ENCODE results near the gene VANGL2. TPM values are rescaled to one million over a fixed set of nuclear protein-coding genes. Genes with fewer than 3 reads are reported as not detected.
"Not testable (repeated sequence)": the region's sequence is repeated elsewhere in the genome, so short reads cannot be mapped to it uniquely, and the experiment has no call there.

The VANGL2 gene
- total and polyA plus RNA-seq, 2 of the 4 experiments (the other 2 are of a cell fraction) = 0.36 to 3.6 TPM

DNA sequence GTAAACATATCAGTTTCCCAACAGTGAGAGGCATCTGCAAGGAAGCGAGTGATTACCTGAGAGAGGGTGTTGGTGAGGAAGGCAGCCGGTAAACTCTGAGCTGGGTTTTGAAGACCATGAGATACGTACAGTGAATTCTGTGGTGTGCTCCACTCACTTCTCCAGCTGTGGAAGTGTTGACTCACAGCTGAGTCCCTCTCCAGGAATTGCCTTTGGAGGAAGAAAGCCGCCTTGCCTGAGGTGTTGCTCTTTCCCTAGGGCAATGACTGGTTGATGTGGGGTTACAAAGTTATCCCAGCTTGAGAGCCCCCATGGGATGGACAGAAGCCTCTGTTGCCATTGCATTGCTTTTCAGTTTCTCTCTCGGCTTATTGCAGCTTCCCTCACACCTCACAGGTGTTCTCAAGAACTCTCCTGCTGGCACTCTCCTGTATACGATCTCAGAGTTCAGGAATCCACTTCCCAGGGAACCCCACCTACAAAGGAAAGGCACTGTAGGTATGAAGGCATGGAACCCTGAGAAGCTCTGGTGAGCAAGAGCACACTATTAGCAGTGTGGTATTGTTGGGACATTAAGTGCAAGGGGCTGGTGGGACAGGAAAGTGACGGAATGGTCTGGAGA, 22.7 kb upstream of the VANGL2 start:
- Histone ChIP-seq H2BK5ac (ENCODE audit: low read depth, low read length, poor library complexity, severe bottlenecking) (no peak overlapping the region), H3K9ac (ENCODE audit: low read depth, low read length) (no peak overlapping the region), H3K4me1 (ENCODE audit: control insufficient read depth, insufficient read depth, low read length) (no peaks in the 10 kb centered on the region), H3K56ac (ENCODE audit: extremely low read depth, insufficient read depth, low read length) (no peak overlapping the region), H3K4ac (ENCODE audit: low read depth, low read length) (no peak overlapping the region), H3K9me1 (ENCODE audit: insufficient read depth, low read length) (no peaks in the 10 kb centered on the region; the same call in 1 of the 2 replicates), H3K23ac (ENCODE audit: low read depth, low read length) (no peak overlapping the region), H4K20me1 (ENCODE audit: insufficient read depth, low read length) (no peaks in the 10 kb centered on the region), H3K4me3 (ENCODE audit: insufficient read depth, low read depth, low read length) (no peak overlapping the region), H2BK120ac (ENCODE audit: low read depth, low read length) (no peak overlapping the region), H2AK5ac (ENCODE audit: low read depth, low read length) (no peak overlapping the region), H3K18ac (ENCODE audit: low read depth, low read length) (no peak overlapping the region), H3K79me1 (ENCODE audit: low read depth in 1 of 2, low read length in 2 of 2) (no peaks in the 10 kb centered on the region), H3K27ac (ENCODE audit: insufficient read depth, low read length) (no peak overlapping the region), H3K9me3 (ENCODE audit: control insufficient read depth, insufficient read depth, low read length) (no peaks in the 10 kb centered on the region), H2BK20ac (ENCODE audit: low read depth, low read length) (no peak overlapping the region), H4K8ac (ENCODE audit: low read depth in 2 of 2, low read length in 2 of 2) (no peak overlapping the region), H4K5ac (ENCODE audit: low read depth, low read length) (no peak overlapping the region), H2AFZ (replicated peaks; ENCODE audit: low read length, poor library complexity) (no peak overlapping the region), H3K4me2 (ENCODE audit: low read depth, low read length) (no peak overlapping the region), H3K27me3 (ENCODE audit: control insufficient read depth, insufficient read depth, low read length) (peaks cover 10% of the 10 kb centered on the region; the same call in 1 of the 2 replicates), H2AK9ac (replicated peaks; ENCODE audit: low read depth, low read length, poor library complexity) (no peak overlapping the region), H3K14ac (replicated peaks; ENCODE audit: low read depth, low read length) (no peak overlapping the region), H3K36me3 (ENCODE audit: control insufficient read depth, insufficient read depth, low read length) (no peaks in the 10 kb centered on the region), H4K91ac (ENCODE audit: insufficient read depth, low read depth, low read length) (no peak overlapping the region), H2BK15ac (ENCODE audit: low read depth, low read length) (no peak overlapping the region)
- ChIA-PET POLR2A (ENCODE audit: unreplicated experiment) (no interaction called here), CTCF (interaction anchor here (1.0 to 2.3 kb wide), 6 partner anchors 12 to 331 kb away, joined by 3 to 12 read pairs (median 4); no protein-coding TSS in a partner anchor)
- intact Hi-C loops (cut with micrococcal nuclease) (loop anchor here (10.0 kb wide), 1 partner anchor 433 kb away; the partner anchor contains the start of gene IGSF9), in situ Hi-C loops (cut with MboI; ENCODE audit: low sequenced_read_pairs) (loop anchor here (10.0 kb wide), 1 partner anchor 443 kb away; no protein-coding TSS in a partner anchor), dilution Hi-C loops (cut with HindIII; ENCODE audit: low sequenced_read_pairs, unreplicated experiment) (no loop called here)
- BruUV-seq (replicated peaks) = no TSS peak
- ATAC-seq (ENCODE audit: low read depth) (peak; percentile 42), DNase-seq (peak; percentile 70)
- TF ChIP-seq CHD1 (IDR thresholded peaks at IDR 0.05; ENCODE audit: low read depth, low read length) (no peak), SMC3 (IDR thresholded peaks at IDR 0.05; ENCODE audit: low read depth, low read length) (no peak), CTCF (conservative IDR thresholded peaks at IDR 0.05; ENCODE audit: low read depth, low read length) (no peak)
- 20% methylated on average over 1 of the region's 7 CpGs; no CpG with 5 or more reads in 1 of the 2 experiments for WGBS, 2 experiments (ENCODE audit: extremely low coverage in 2 of 2, insufficient read length in 1 of 2)

- H3K4ac ChIP-seq (ENCODE audit: low read depth, low read length); H3K4me3 ChIP-seq (ENCODE audit: insufficient read depth, low read depth, low read length); dilution Hi-C loops (cut with HindIII; ENCODE audit: low sequenced_read_pairs, unreplicated experiment); H4K20me1 ChIP-seq (ENCODE audit: insufficient read depth, low read length); H3K27me3 ChIP-seq (ENCODE audit: control insufficient read depth, insufficient read depth, low read length); intact Hi-C loops (cut with micrococcal nuclease); H4K8ac ChIP-seq (ENCODE audit: low read depth in 2 of 2, low read length in 2 of 2); H2BK20ac ChIP-seq (ENCODE audit: low read depth, low read length); CTCF ChIA-PET; H3K9ac ChIP-seq (ENCODE audit: low read depth, low read length); H2BK5ac ChIP-seq (ENCODE audit: low read depth, low read length, poor library complexity, severe bottlenecking); POLR2A ChIA-PET (ENCODE audit: unreplicated experiment); H3K56ac ChIP-seq (ENCODE audit: extremely low read depth, insufficient read depth, low read length); H3K79me1 ChIP-seq (ENCODE audit: low read depth in 1 of 2, low read length in 2 of 2); H2AFZ ChIP-seq (replicated peaks; ENCODE audit: low read length, poor library complexity); H4K91ac ChIP-seq (ENCODE audit: insufficient read depth, low read depth, low read length); H3K9me3 ChIP-seq (ENCODE audit: control insufficient read depth, insufficient read depth, low read length); ATAC-seq (ENCODE audit: low read depth); H3K4me2 ChIP-seq (ENCODE audit: low read depth, low read length); H2AK9ac ChIP-seq (replicated peaks; ENCODE audit: low read depth, low read length, poor library complexity); DNase-seq; in situ Hi-C loops (cut with MboI; ENCODE audit: low sequenced_read_pairs); H3K14ac ChIP-seq (replicated peaks; ENCODE audit: low read depth, low read length); H3K9me1 ChIP-seq (ENCODE audit: insufficient read depth, low read length); H2BK15ac ChIP-seq (ENCODE audit: low read depth, low read length); H3K4me1 ChIP-seq (ENCODE audit: control insufficient read depth, insufficient read depth, low read length); H3K23ac ChIP-seq (ENCODE audit: low read depth, low read length); H3K36me3 ChIP-seq (ENCODE audit: control insufficient read depth, insufficient read depth, low read length); H2BK120ac ChIP-seq (ENCODE audit: low read depth, low read length); H3K18ac ChIP-seq (ENCODE audit: low read depth, low read length); H3K27ac ChIP-seq (ENCODE audit: insufficient read depth, low read length); H4K5ac ChIP-seq (ENCODE audit: low read depth, low read length); H2AK5ac ChIP-seq (ENCODE audit: low read depth, low read length); BruUV-seq (replicated peaks): not testable (repeated sequence)
- WGBS, 2 experiments (ENCODE audit: extremely low coverage in 2 of 2, insufficient read length in 1 of 2) = no CpG with 5 or more reads among the region's 2 CpGs
These were observed 15.6 kb upstream of the VANGL2 start for GRCh38 chr1:160384812-160385211.

All from IMR-90 (cell line).